A549 (cell line): ENCODE data around the gene PPP1R7.

Experiments used
- ESRRA ChIP-seq: fragments of 150-350 bp; IDR thresholded peaks from 2 replicates; pipeline ENCODE4 v1.6.1; 2014; ENCODE audit warnings: mild to moderate bottlenecking, low read length, borderline replicate concordance
- RAD21 ChIP-seq, 2 experiments: fragments of >200 bp in 1 of 2; sonication (Bioruptor Twin) in 1 of 2; formaldehyde crosslinking in 1 of 2; IDR thresholded peaks in 1 of 2; conservative IDR thresholded peaks in 1 of 2; 2 replicates in 1 of 2; 3 replicates in 1 of 2; pipeline ENCODE4 v1.6.1; 2012 to 2018; ENCODE audit warnings: inconsistent platforms in 1 of 2
- SREBF2 ChIP-seq: fragments of 450-650 bp; IDR thresholded peaks from 2 replicates; pipeline ENCODE4 v1.6.1; 2014; ENCODE audit warnings: mild to moderate bottlenecking, moderate library complexity
- TF ChIP-seq, protein P1 (sequence below): fragments of 250-450 bp; sonication (Bioruptor Pico); IDR thresholded peaks from 2 replicates; pipeline ENCODE4 v1.5.0; 2021; ENCODE audit warnings: mild to moderate bottlenecking, moderate library complexity, borderline replicate concordance
- TF ChIP-seq, protein P2 (sequence below): fragments of >200 bp; sonication (Bioruptor Twin); formaldehyde crosslinking; IDR thresholded peaks from 3 replicates; pipeline ENCODE4 v1.5.1; 2016

DNA sequence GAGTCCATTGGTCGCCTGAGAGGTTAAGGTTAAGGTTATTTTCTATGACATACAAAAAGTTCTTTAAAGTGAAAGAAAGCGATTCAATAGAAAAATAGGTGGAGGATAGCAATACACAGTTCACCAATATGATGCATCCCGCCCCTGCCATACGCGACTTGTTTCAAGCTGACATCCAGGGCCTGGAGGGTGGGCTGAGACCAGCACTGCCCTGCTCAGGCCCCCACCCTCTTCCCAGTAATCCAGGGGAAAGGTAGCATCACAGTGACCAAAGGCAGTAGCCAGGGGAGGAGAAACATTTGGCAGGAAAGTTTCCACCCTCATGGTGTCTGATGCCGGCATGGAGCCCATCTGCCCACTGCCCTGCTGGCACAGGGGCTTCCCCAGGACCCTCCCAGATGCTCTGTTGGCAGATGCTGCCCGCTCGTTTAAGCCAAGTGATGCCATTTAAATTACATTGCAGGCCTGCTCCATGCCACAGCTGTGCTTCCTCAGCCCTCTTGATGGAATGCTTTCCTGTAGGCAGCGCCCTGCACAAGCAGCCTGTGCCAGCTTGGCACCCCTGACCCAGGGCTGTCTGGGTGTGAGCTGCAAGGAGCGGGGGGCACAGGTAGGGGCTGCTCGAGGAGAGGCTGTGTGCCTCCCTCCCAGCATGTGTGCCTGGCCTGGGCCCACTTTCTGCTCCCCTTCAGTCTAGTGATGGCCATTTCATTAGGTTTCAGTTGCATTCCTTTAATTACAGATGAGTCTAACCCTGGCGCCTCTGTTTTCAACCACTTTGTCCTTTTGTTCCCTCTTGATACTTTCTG, 27.5 kb downstream of the PPP1R7 start:
- TF ChIP-seq ESRRA (no peak), RAD21 (conservative IDR thresholded peaks at IDR 0.05 in 1 of 2, IDR thresholded peaks at IDR 0.05 in 1 of 2) (no peak), SREBF2 (no peak)
- TF ChIP-seq, protein P1, sequence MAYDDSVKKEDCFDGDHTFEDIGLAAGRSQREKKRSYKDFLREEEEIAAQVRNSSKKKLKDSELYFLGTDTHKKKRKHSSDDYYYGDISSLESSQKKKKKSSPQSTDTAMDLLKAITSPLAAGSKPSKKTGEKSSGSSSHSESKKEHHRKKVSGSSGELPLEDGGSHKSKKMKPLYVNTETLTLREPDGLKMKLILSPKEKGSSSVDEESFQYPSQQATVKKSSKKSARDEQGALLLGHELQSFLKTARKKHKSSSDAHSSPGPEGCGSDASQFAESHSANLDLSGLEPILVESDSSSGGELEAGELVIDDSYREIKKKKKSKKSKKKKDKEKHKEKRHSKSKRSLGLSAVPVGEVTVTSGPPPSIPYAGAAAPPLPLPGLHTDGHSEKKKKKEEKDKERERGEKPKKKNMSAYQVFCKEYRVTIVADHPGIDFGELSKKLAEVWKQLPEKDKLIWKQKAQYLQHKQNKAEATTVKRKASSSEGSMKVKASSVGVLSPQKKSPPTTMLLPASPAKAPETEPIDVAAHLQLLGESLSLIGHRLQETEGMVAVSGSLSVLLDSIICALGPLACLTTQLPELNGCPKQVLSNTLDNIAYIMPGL (CRISPR knock-in tag) = no peak
- TF ChIP-seq, protein P2, sequence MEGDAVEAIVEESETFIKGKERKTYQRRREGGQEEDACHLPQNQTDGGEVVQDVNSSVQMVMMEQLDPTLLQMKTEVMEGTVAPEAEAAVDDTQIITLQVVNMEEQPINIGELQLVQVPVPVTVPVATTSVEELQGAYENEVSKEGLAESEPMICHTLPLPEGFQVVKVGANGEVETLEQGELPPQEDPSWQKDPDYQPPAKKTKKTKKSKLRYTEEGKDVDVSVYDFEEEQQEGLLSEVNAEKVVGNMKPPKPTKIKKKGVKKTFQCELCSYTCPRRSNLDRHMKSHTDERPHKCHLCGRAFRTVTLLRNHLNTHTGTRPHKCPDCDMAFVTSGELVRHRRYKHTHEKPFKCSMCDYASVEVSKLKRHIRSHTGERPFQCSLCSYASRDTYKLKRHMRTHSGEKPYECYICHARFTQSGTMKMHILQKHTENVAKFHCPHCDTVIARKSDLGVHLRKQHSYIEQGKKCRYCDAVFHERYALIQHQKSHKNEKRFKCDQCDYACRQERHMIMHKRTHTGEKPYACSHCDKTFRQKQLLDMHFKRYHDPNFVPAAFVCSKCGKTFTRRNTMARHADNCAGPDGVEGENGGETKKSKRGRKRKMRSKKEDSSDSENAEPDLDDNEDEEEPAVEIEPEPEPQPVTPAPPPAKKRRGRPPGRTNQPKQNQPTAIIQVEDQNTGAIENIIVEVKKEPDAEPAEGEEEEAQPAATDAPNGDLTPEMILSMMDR = no peak
